ENCODE measurements around the gene TM6SF1. TPM values are rescaled to one million over a fixed set of nuclear protein-coding genes. Genes with fewer than 3 reads are reported as not detected.

Gene TM6SF1
- total RNA-seq, 1 donor from 2014 or later: 5.6 TPM

- Mint-ChIP-seq H3K27ac (ENCODE audit: unreplicated experiment) (no peak overlapping the region), H3K4me3 (ENCODE audit: unreplicated experiment) (no peak overlapping the region), H3K27me3 (ENCODE audit: unreplicated experiment) (no peaks in the 10 kb centered on the region)
These were observed 2.1 kb downstream of the TM6SF1 start for GRCh38 chr15:83109532-83109931.

GRCh38 chr15:83110381-83110780 lies 2.9 kb downstream of the TM6SF1 start:
- no peak for DNase-seq (ENCODE audit: extremely low spot score, unreplicated experiment)
- no peak for TF ChIP-seq CTCF (IDR thresholded peaks at IDR 0.05)
- H3K27me3 Mint-ChIP-seq (ENCODE audit: unreplicated experiment): no peaks in the 10 kb centered on the region
- H3K27ac Mint-ChIP-seq (ENCODE audit: unreplicated experiment): no peak overlapping the region
- H3K4me3 Mint-ChIP-seq (ENCODE audit: unreplicated experiment): no peak overlapping the region
- peaks cover 7% of the 10 kb centered on the region for H3K36me3 Mint-ChIP-seq (ENCODE audit: unreplicated experiment)
- no peaks in the 10 kb centered on the region for H3K9me3 Mint-ChIP-seq (ENCODE audit: unreplicated experiment)
- H3K4me1 Mint-ChIP-seq (ENCODE audit: unreplicated experiment): peaks cover 53% of the 10 kb centered on the region

More at GRCh38 chr15:83109532-83109931, 2.1 kb downstream of the TM6SF1 start:
- Mint-ChIP-seq H3K36me3 (ENCODE audit: unreplicated experiment) (peaks cover 3% of the 10 kb centered on the region), H3K9me3 (ENCODE audit: unreplicated experiment) (no peaks in the 10 kb centered on the region), H3K4me1 (ENCODE audit: unreplicated experiment) (peaks cover 53% of the 10 kb centered on the region)
- TF ChIP-seq CTCF (IDR thresholded peaks at IDR 0.05): no peak
- DNase-seq (ENCODE audit: extremely low spot score, unreplicated experiment): no peak

- no peak overlapping the region for H3K4me3 Mint-ChIP-seq (ENCODE audit: unreplicated experiment)
- peaks cover 53% of the 10 kb centered on the region for H3K4me1 Mint-ChIP-seq (ENCODE audit: unreplicated experiment)
These were observed 3.7 kb downstream of the TM6SF1 start for GRCh38 chr15:83111149-83111548.

GRCh38 chr15:83112233-83112955 lies 4.9 kb downstream of the TM6SF1 start:
- Mint-ChIP-seq H3K27me3 (ENCODE audit: unreplicated experiment) (no peaks in the 10 kb centered on the region), H3K4me1 (ENCODE audit: unreplicated experiment) (peaks cover 47% of the 10 kb centered on the region), H3K36me3 (ENCODE audit: unreplicated experiment) (peaks cover 12% of the 10 kb centered on the region), H3K4me3 (ENCODE audit: unreplicated experiment) (peak overlapping the region; percentile 49), H3K9me3 (ENCODE audit: unreplicated experiment) (no peaks in the 10 kb centered on the region), H3K27ac (ENCODE audit: unreplicated experiment) (peak overlapping the region; percentile 72)
- DNase-seq (ENCODE audit: extremely low spot score, unreplicated experiment): peak; percentile 84
- peak; percentile 46 for TF ChIP-seq CTCF (IDR thresholded peaks at IDR 0.05)

More at GRCh38 chr15:83111149-83111548, 3.7 kb downstream of the TM6SF1 start:
- DNase-seq (ENCODE audit: extremely low spot score, unreplicated experiment): no peak
- TF ChIP-seq CTCF (IDR thresholded peaks at IDR 0.05): no peak
- H3K27ac Mint-ChIP-seq (ENCODE audit: unreplicated experiment): no peak overlapping the region
- H3K36me3 Mint-ChIP-seq (ENCODE audit: unreplicated experiment): peaks cover 12% of the 10 kb centered on the region
- no peaks in the 10 kb centered on the region for H3K27me3 Mint-ChIP-seq (ENCODE audit: unreplicated experiment)
- no peaks in the 10 kb centered on the region for H3K9me3 Mint-ChIP-seq (ENCODE audit: unreplicated experiment)

GRCh38 chr15:83112956-83113299 lies 5.5 kb downstream of the TM6SF1 start:
- Mint-ChIP-seq H3K4me1 (ENCODE audit: unreplicated experiment) (peaks cover 47% of the 10 kb centered on the region), H3K9me3 (ENCODE audit: unreplicated experiment) (no peaks in the 10 kb centered on the region), H3K27me3 (ENCODE audit: unreplicated experiment) (no peaks in the 10 kb centered on the region), H3K36me3 (ENCODE audit: unreplicated experiment) (peaks cover 12% of the 10 kb centered on the region), H3K27ac (ENCODE audit: unreplicated experiment) (peak overlapping the region; percentile 72), H3K4me3 (ENCODE audit: unreplicated experiment) (peak overlapping the region; percentile 40)
- peak; percentile 83 for DNase-seq (ENCODE audit: extremely low spot score, unreplicated experiment)
- no peak for TF ChIP-seq CTCF (IDR thresholded peaks at IDR 0.05)
